Endothelial cell of umbilical vein (primary cell): ENCODE measurements around the gene L1CAM. TPM values are rescaled to one million over a fixed set of nuclear protein-coding genes. Genes with fewer than 3 reads are reported as not detected.

Source experiments
- BruUV-seq: library from RNA; stranded (reverse); fragments of 400-500 nt; replicated peaks from 2 replicates; lab custom pipeline; 2021; lab: Mats Ljungman, UMichigan
- CTCF ChIA-PET: fragments of 300-600, 350-600 bp; sonication (Branson Sonifier 250); formaldehyde crosslinking; loops from one replicate; lab custom pipeline; 2021; ENCODE audit warnings: antibody characterized with exemption, inconsistent platforms; lab: Charles Lee
- POLR2A ChIA-PET: fragments of 300-600, 350-600 bp; sonication (Branson Sonifier 250); formaldehyde crosslinking; loops from one replicate; lab custom pipeline; 2021; ENCODE audit warnings: antibody characterized with exemption, inconsistent platforms; lab: Charles Lee
- DNase-seq: peaks from one replicate; pipeline ENCODE4 v3.0.0-alpha.2; 2011; ENCODE audit warnings: low read depth, low spot score
- FAIRE-seq: peaks from 2 replicates; lab custom pipeline; 2011; peaks lifted over from hg19 to GRCh38; lab: Jason Lieb, UNC
- H2AFZ ChIP-seq: 2 replicates; pipeline ENCODE4 v1.6.0; 2012; ENCODE audit warnings: low read depth, low read length, control low read depth, inconsistent platforms
- H3K27ac ChIP-seq: 2 replicates; pipeline ENCODE4 v1.5.1; 2011; ENCODE audit warnings: low read depth, mild to moderate bottlenecking, control low read depth, low read length, moderate library complexity; ENCODE audit not compliant: insufficient read depth
- H3K27me3 ChIP-seq, 2 experiments: 2 replicates each; pipeline versions ENCODE4 v1.6.0 to v1.6.1; 2011; ENCODE audit warnings: low read length in 2 of 2, mixed read lengths in 1 of 2; ENCODE audit not compliant: control insufficient read depth in 2 of 2, insufficient read depth in 2 of 2
- H3K36me3 ChIP-seq, 2 experiments: 2 replicates in 1 of 2; 3 replicates in 1 of 2; pipeline ENCODE4 v1.5.1; 2011; ENCODE audit warnings: low read length in 2 of 2, mild to moderate bottlenecking in 1 of 2, moderate library complexity in 1 of 2; ENCODE audit not compliant: control insufficient read depth in 2 of 2, insufficient read depth in 2 of 2; ENCODE audit errors: extremely low read depth in 1 of 2
- H3K4me1 ChIP-seq: 3 replicates; pipeline ENCODE4 v1.5.1; 2011; ENCODE audit warnings: mild to moderate bottlenecking, low read length; ENCODE audit not compliant: control insufficient read depth, insufficient read depth; ENCODE audit errors: extremely low read depth
- H3K4me2 ChIP-seq: 2 replicates; pipeline ENCODE4 v1.6.1; 2011; ENCODE audit warnings: low read length, control low read depth, mixed read lengths; ENCODE audit not compliant: insufficient read depth
- H3K4me3 ChIP-seq, 3 experiments: fragments of 200-600 bp in 1 of 3; sonication (generic), shearing (Covaris generic) in 1 of 3; replicated peaks in 1 of 3; 2 replicates each; pipeline ENCODE4 v1.5.1; 2011 to 2016; ENCODE audit warnings: control low read depth in 3 of 3, low read length in 3 of 3, mild to moderate bottlenecking in 2 of 3, inconsistent platforms in 1 of 3, low read depth in 1 of 3, moderate library complexity in 1 of 3; ENCODE audit not compliant: insufficient read depth in 1 of 3
- H3K79me2 ChIP-seq: 2 replicates; pipeline ENCODE4 v1.6.0; 2012; ENCODE audit warnings: low read length, inconsistent platforms; ENCODE audit not compliant: control insufficient read depth, insufficient read depth
- H3K9ac ChIP-seq: replicated peaks from 2 replicates; pipeline ENCODE3; 2011; ENCODE audit warnings: low read length, control low read depth; ENCODE audit not compliant: insufficient read depth; ENCODE audit errors: extremely low read depth
- H3K9me1 ChIP-seq: replicated peaks from 3 replicates; pipeline ENCODE4 v1.6.0; 2011; ENCODE audit warnings: mild to moderate bottlenecking, low read length; ENCODE audit not compliant: control insufficient read depth, insufficient read depth; ENCODE audit errors: extremely low read depth
- H3K9me3 ChIP-seq: replicated peaks from 2 replicates; pipeline ENCODE4 v1.5.1; 2012; ENCODE audit warnings: low read length, inconsistent platforms; ENCODE audit not compliant: control insufficient read depth, insufficient read depth
- H4K20me1 ChIP-seq: replicated peaks from 2 replicates; pipeline ENCODE3; 2011; ENCODE audit warnings: mild to moderate bottlenecking, low read length; ENCODE audit not compliant: control insufficient read depth, insufficient read depth; ENCODE audit errors: extremely low read depth
- EZH2 ChIP-seq: IDR thresholded peaks from 2 replicates; pipeline ENCODE4 v1.6.1; 2012; ENCODE audit warnings: borderline replicate concordance, low read depth, mild to moderate bottlenecking, moderate library complexity, low read length, inconsistent platforms; ENCODE audit not compliant: severe bottlenecking
- FOS ChIP-seq: IDR thresholded peaks from 2 replicates; pipeline ENCODE4 v1.6.1; 2011; ENCODE audit warnings: mild to moderate bottlenecking, low read length, moderate library complexity, borderline replicate concordance; ENCODE audit not compliant: insufficient read depth
- GATA2 ChIP-seq: IDR thresholded peaks from 2 replicates; pipeline ENCODE4 v1.7.0; 2011; ENCODE audit warnings: low read depth, mild to moderate bottlenecking, moderate library complexity, mixed read lengths, low read length; ENCODE audit not compliant: insufficient read length, insufficient read depth
- JUN ChIP-seq: IDR thresholded peaks from 2 replicates; pipeline ENCODE4 v1.6.1; 2011; ENCODE audit warnings: borderline replicate concordance, low read depth; ENCODE audit not compliant: insufficient read length, insufficient read depth
- MYC ChIP-seq: IDR thresholded peaks from one replicate; pipeline ENCODE4 v1.6.1; 2011; ENCODE audit warnings: mild to moderate bottlenecking, low read depth, low read length
- POLR2A ChIP-seq: IDR thresholded peaks from 2 replicates; pipeline ENCODE4 v1.6.1; 2012; ENCODE audit warnings: low read depth, mild to moderate bottlenecking, control low read depth, low read length
- POLR2AphosphoS5 ChIP-seq: IDR thresholded peaks from 2 replicates; pipeline ENCODE4 v1.6.1; 2012; ENCODE audit warnings: low read depth, mild to moderate bottlenecking, control low read depth, low read length, moderate library complexity; ENCODE audit not compliant: insufficient read depth
- dilution Hi-C: fragments of 300-500 bp; cut with MboI; formaldehyde crosslinking; loops from one replicate; pipeline ENCODE4 v1.15.0; 2019; ENCODE audit warnings: low sequenced_read_pairs; ENCODE audit not compliant: extremely low pct_ligation_motif_present
- intact Hi-C: fragments of 100-400 bp; cut with micrococcal nuclease; formaldehyde crosslinking; loops from one replicate; pipeline ENCODE4 v1.10.0; 2022
- polyA plus RNA-seq, 4 experiments: library from polyadenylated mRNA; depleted of rRNA in 3 of 4; stranded (reverse) in 3 of 4; unstranded in 1 of 4; fragments of >200 nt; gene quantifications; 2 replicates each; pipeline versions ENCODE4 v1.2.1 to v1.2.3, GENCODE V29; 2011 to 2012; ENCODE audit warnings: missing spikeins in 1 of 4
- total RNA-seq: library from RNA; stranded (reverse); gene quantifications from 2 replicates; pipeline ENCODE4 v1.2.3, GENCODE V29; 2021
- TF ChIP-seq, protein P1 (sequence below): IDR thresholded peaks from 2 replicates; pipeline ENCODE4 v1.6.1; 2011; ENCODE audit not compliant: insufficient read depth, insufficient read length
- TF ChIP-seq, protein P2 (sequence below), 2 donors: IDR thresholded peaks; 1 replicate in 1 of 2; 2 replicates in 1 of 2; pipeline ENCODE4 v1.5.1; 2011; ENCODE audit warnings: low read length in 2 of 2, mild to moderate bottlenecking in 2 of 2, moderate library complexity in 2 of 2, control low read depth in 1 of 2, inconsistent platforms in 1 of 2, low read depth in 1 of 2; ENCODE audit not compliant: insufficient read depth in 1 of 2; ENCODE audit errors: extremely low read depth in 1 of 2

L1CAM gene
- total and polyA plus RNA-seq, 2 donors (not counting 3 experiments of a cell fraction or from before 2014, with no cell fraction given): 0.01 TPM; not detected in 1

DNA sequence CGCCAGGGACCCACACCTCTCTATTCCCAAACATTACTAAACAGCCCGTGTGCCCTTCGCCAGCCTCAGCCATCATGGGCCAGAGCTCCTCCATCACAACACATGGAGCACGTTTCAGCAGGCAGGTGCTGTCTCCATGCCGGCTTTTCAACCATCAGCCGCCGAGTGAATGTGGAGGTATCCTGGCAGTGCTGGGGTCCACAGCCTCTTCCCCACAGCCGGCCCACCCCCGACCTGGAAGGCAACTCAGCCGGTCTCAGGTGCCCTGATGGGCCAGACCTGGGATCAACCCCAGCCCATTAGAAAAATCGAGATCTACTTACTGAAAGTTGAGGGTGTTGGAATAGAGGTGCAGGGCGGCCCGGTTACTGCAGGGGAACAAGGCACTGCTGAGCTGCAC, 45.8 kb upstream of the L1CAM start:
- Histone ChIP-seq H3K4me3 (no peak overlapping the region), H2AFZ (no peak overlapping the region), H4K20me1 (no peaks in the 10 kb centered on the region), H3K4me2 (no peak overlapping the region), H3K27me3 (no peaks in the 10 kb centered on the region), H3K9me1 (no peaks in the 10 kb centered on the region), H3K9me3 (no peaks in the 10 kb centered on the region), H3K27ac (no peak overlapping the region), H3K36me3 (peaks cover 0 to 14% of the 10 kb centered on the region in 2 experiments), H3K79me2 (peaks cover 28% of the 10 kb centered on the region), H3K4me1 (peaks cover 17% of the 10 kb centered on the region), H3K9ac (no peak overlapping the region)
- FAIRE-seq: no peak
- no TSS peak for BruUV-seq
- ChIA-PET POLR2A (no interaction called here), CTCF (interaction anchor here (2.2 kb wide), 1 partner anchor 16 kb away, joined by 10 read pairs; no protein-coding TSS in a partner anchor)
- no peak for DNase-seq
- dilution Hi-C loops (no loop called here), intact Hi-C loops (no loop called here)
- TF ChIP-seq MYC: no peak
- no peak for TF ChIP-seq EZH2
- TF ChIP-seq, protein P1, sequence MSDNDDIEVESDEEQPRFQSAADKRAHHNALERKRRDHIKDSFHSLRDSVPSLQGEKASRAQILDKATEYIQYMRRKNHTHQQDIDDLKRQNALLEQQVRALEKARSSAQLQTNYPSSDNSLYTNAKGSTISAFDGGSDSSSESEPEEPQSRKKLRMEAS: no peak

DNA sequence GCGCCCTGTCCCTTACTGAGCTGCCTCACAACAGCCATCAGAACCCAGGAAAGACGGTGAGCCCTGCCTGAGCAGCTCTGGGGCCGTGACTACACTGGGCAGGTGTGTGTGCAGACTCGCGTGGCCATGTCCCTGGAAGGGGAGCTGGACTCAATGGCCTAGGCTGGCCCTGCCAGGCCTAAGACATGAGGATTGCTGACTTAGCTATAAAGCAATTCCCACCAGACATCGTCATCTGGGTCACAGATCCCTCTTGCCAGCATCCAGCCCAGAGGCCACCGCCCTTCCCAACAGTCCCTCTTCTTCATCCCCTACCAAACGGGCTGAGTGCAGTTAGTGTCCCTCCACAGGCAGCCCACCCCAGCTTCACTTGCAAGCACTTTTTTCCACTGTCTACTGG, 45.2 kb upstream of the L1CAM start:
- Histone ChIP-seq H3K9me3 (no peaks in the 10 kb centered on the region), H3K4me2 (no peak overlapping the region), H3K4me3 (no peak overlapping the region), H3K4me1 (peaks cover 22% of the 10 kb centered on the region), H2AFZ (no peak overlapping the region), H3K27ac (no peak overlapping the region), H3K9me1 (no peaks in the 10 kb centered on the region), H3K27me3 (no peaks in the 10 kb centered on the region), H3K36me3 (peaks cover 0 to 14% of the 10 kb centered on the region in 2 experiments), H3K9ac (no peak overlapping the region), H3K79me2 (peaks cover 28% of the 10 kb centered on the region), H4K20me1 (no peaks in the 10 kb centered on the region)
- ChIA-PET CTCF (interaction anchor here (2.2 kb wide), 1 partner anchor 16 kb away, joined by 10 read pairs; no protein-coding TSS in a partner anchor), POLR2A (no interaction called here)
- dilution Hi-C loops (no loop called here), intact Hi-C loops (no loop called here)
- TF ChIP-seq, protein P1: no peak
- TF ChIP-seq POLR2AphosphoS5 (no peak), POLR2A (no peak), MYC (no peak), JUN (no peak), GATA2 (no peak), FOS (no peak), EZH2 (no peak)
- TF ChIP-seq, protein P2, sequence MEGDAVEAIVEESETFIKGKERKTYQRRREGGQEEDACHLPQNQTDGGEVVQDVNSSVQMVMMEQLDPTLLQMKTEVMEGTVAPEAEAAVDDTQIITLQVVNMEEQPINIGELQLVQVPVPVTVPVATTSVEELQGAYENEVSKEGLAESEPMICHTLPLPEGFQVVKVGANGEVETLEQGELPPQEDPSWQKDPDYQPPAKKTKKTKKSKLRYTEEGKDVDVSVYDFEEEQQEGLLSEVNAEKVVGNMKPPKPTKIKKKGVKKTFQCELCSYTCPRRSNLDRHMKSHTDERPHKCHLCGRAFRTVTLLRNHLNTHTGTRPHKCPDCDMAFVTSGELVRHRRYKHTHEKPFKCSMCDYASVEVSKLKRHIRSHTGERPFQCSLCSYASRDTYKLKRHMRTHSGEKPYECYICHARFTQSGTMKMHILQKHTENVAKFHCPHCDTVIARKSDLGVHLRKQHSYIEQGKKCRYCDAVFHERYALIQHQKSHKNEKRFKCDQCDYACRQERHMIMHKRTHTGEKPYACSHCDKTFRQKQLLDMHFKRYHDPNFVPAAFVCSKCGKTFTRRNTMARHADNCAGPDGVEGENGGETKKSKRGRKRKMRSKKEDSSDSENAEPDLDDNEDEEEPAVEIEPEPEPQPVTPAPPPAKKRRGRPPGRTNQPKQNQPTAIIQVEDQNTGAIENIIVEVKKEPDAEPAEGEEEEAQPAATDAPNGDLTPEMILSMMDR (IDR thresholded peaks at IDR 0.05; ENCODE audit: extremely low read depth in 1 of 2, insufficient read depth in 1 of 2, low read depth in 1 of 2, low read length in 2 of 2): no peak
- BruUV-seq: no TSS peak
- no peak for DNase-seq
- FAIRE-seq: no peak
